ENCODE measurements around the gene FAM222B.

- TF ChIP-seq ZNF416 (CRISPR knock-in tag; IDR thresholded peaks at IDR 0.05) (no peak), CTCF (IDR thresholded peaks at IDR 0.05) (no peak)
Measured at GRCh38 chr17:28712705-28713415, 129.7 kb downstream of the FAM222B start.

Measured in WTC11 (cell line).